WTC11 (cell line): ENCODE results near the gene CD4. TPM values are rescaled to one million over a fixed set of nuclear protein-coding genes. Genes with fewer than 3 reads are reported as not detected.

Experiments used
- ATF1 ChIP-seq: sonication (generic); formaldehyde crosslinking; IDR thresholded peaks from 2 replicates; pipeline ENCODE4 v1.8.1; 2023; ENCODE audit warnings: mild to moderate bottlenecking, moderate library complexity, missing genetic modification reagents
- CBFB ChIP-seq: sonication (generic); formaldehyde crosslinking; IDR thresholded peaks from 2 replicates; pipeline ENCODE4 v1.8.1; 2022; ENCODE audit warnings: mild to moderate bottlenecking, low read depth, missing genetic modification reagents
- EMX1 ChIP-seq: fragments of 250-450 bp; sonication (Bioruptor Pico); IDR thresholded peaks from 2 replicates; pipeline ENCODE4 v1.8.0; 2021; ENCODE audit warnings: mild to moderate bottlenecking
- ESRRA ChIP-seq: sonication (generic); formaldehyde crosslinking; IDR thresholded peaks from 2 replicates; pipeline ENCODE4 v1.8.1; 2022; ENCODE audit warnings: mild to moderate bottlenecking, missing genetic modification reagents, borderline replicate concordance
- FOXK1 ChIP-seq: sonication (generic); formaldehyde crosslinking; IDR thresholded peaks from 2 replicates; pipeline ENCODE4 v1.8.0; 2022; ENCODE audit warnings: mild to moderate bottlenecking, moderate library complexity, missing genetic modification reagents
- FOXP1 ChIP-seq: sonication (generic); formaldehyde crosslinking; IDR thresholded peaks from 2 replicates; pipeline ENCODE4 v1.8.0; 2022; ENCODE audit warnings: missing genetic modification reagents, mild to moderate bottlenecking, moderate library complexity, borderline replicate concordance
- JUN ChIP-seq: sonication (generic); formaldehyde crosslinking; IDR thresholded peaks from 2 replicates; pipeline ENCODE4 v1.8.0; 2023; ENCODE audit warnings: mild to moderate bottlenecking, missing genetic modification reagents
- MYBL2 ChIP-seq: sonication (generic); formaldehyde crosslinking; IDR thresholded peaks from 2 replicates; pipeline ENCODE4 v1.8.1; 2023; ENCODE audit warnings: mild to moderate bottlenecking, moderate library complexity, missing genetic modification reagents
- NFE2L1 ChIP-seq: sonication (generic); formaldehyde crosslinking; IDR thresholded peaks from 2 replicates; pipeline ENCODE4 v1.8.1; 2023; ENCODE audit warnings: missing genetic modification reagents
- NR1H2 ChIP-seq: sonication (generic); formaldehyde crosslinking; IDR thresholded peaks from 2 replicates; pipeline ENCODE4 v1.9.0; 2021; ENCODE audit warnings: mild to moderate bottlenecking, moderate library complexity, missing genetic modification reagents
- NR3C1 ChIP-seq: sonication (generic); formaldehyde crosslinking; conservative IDR thresholded peaks from 2 replicates; pipeline ENCODE4 v1.8.1; 2023; ENCODE audit warnings: low read depth, mild to moderate bottlenecking, missing genetic modification reagents
- OVOL2 ChIP-seq: fragments of 250-450 bp; sonication (Bioruptor Pico); IDR thresholded peaks from 2 replicates; pipeline ENCODE4 v1.9.0; 2021; ENCODE audit warnings: mild to moderate bottlenecking, borderline replicate concordance
- RELA ChIP-seq: sonication (generic); formaldehyde crosslinking; IDR thresholded peaks from 2 replicates; pipeline ENCODE4 v1.8.1; 2022; ENCODE audit warnings: missing genetic modification reagents, mild to moderate bottlenecking, borderline replicate concordance
- SMAD3 ChIP-seq: sonication (generic); formaldehyde crosslinking; IDR thresholded peaks from 2 replicates; pipeline ENCODE4 v1.8.0; 2022; ENCODE audit warnings: missing genetic modification reagents, mild to moderate bottlenecking, borderline replicate concordance
- SMAD4 ChIP-seq: sonication (generic); formaldehyde crosslinking; IDR thresholded peaks from 2 replicates; pipeline ENCODE4 v1.8.0; 2022; ENCODE audit warnings: mild to moderate bottlenecking, missing genetic modification reagents
- SOX15 ChIP-seq: fragments of 250-450 bp; sonication (Bioruptor Pico); IDR thresholded peaks from 2 replicates; pipeline ENCODE4 v1.9.0; 2021; ENCODE audit warnings: mild to moderate bottlenecking
- TEAD1 ChIP-seq: sonication (generic); formaldehyde crosslinking; IDR thresholded peaks from 2 replicates; pipeline ENCODE4 v1.8.0; 2022; ENCODE audit warnings: mild to moderate bottlenecking, missing genetic modification reagents
- ZNF138 ChIP-seq: sonication (generic); formaldehyde crosslinking; conservative IDR thresholded peaks from 2 replicates; pipeline ENCODE4 v1.8.1; 2022; ENCODE audit warnings: mild to moderate bottlenecking, moderate library complexity, missing genetic modification reagents
- ZNF396 ChIP-seq: fragments of 250-450 bp; sonication (Bioruptor Pico); IDR thresholded peaks from 2 replicates; pipeline ENCODE4 v1.8.0; 2021; ENCODE audit warnings: mild to moderate bottlenecking, moderate library complexity, borderline replicate concordance
- total RNA-seq: library from RNA; stranded (reverse); gene quantifications from 3 replicates; pipeline ENCODE4 v1.2.3, GENCODE V29; 2021
- TF ChIP-seq, protein P1 (sequence below): sonication (generic); formaldehyde crosslinking; IDR thresholded peaks from 2 replicates; pipeline ENCODE4 v1.8.1; 2022; ENCODE audit warnings: mild to moderate bottlenecking, missing genetic modification reagents, moderate library complexity, borderline replicate concordance
- TF ChIP-seq, protein P2 (sequence below): fragments of 250-450 bp; sonication (Bioruptor Pico); conservative IDR thresholded peaks from 2 replicates; pipeline ENCODE4 v1.9.0; 2021; ENCODE audit warnings: mild to moderate bottlenecking
- TF ChIP-seq, protein P3 (sequence below): sonication (generic); formaldehyde crosslinking; IDR thresholded peaks from 2 replicates; pipeline ENCODE4 v1.8.1; 2022; ENCODE audit warnings: low read depth, mild to moderate bottlenecking, moderate library complexity, missing genetic modification reagents, borderline replicate concordance
- TF ChIP-seq, protein P4 (sequence below): sonication (generic); formaldehyde crosslinking; IDR thresholded peaks from 2 replicates; pipeline ENCODE4 v1.8.0; 2022; ENCODE audit warnings: mild to moderate bottlenecking, missing genetic modification reagents
- TF ChIP-seq, protein P5 (sequence below): sonication (generic); formaldehyde crosslinking; IDR thresholded peaks from 2 replicates; pipeline ENCODE4 v1.8.1; 2023; ENCODE audit warnings: mild to moderate bottlenecking, moderate library complexity, missing genetic modification reagents
- TF ChIP-seq, protein P6 (sequence below): sonication (generic); formaldehyde crosslinking; IDR thresholded peaks from 2 replicates; pipeline ENCODE4 v1.8.0; 2022; ENCODE audit warnings: mild to moderate bottlenecking, missing genetic modification reagents
- TF ChIP-seq, protein P7 (sequence below): sonication (generic); formaldehyde crosslinking; IDR thresholded peaks from 2 replicates; pipeline ENCODE4 v1.8.0; 2022; ENCODE audit warnings: mild to moderate bottlenecking, missing genetic modification reagents
- TF ChIP-seq, protein P8 (sequence below): sonication (generic); formaldehyde crosslinking; IDR thresholded peaks from 2 replicates; pipeline ENCODE4 v1.8.1; 2023; ENCODE audit warnings: mild to moderate bottlenecking, missing genetic modification reagents

CD4 gene
- total RNA-seq, 1 experiment from 2014 or later = 2.5 TPM

DNA sequence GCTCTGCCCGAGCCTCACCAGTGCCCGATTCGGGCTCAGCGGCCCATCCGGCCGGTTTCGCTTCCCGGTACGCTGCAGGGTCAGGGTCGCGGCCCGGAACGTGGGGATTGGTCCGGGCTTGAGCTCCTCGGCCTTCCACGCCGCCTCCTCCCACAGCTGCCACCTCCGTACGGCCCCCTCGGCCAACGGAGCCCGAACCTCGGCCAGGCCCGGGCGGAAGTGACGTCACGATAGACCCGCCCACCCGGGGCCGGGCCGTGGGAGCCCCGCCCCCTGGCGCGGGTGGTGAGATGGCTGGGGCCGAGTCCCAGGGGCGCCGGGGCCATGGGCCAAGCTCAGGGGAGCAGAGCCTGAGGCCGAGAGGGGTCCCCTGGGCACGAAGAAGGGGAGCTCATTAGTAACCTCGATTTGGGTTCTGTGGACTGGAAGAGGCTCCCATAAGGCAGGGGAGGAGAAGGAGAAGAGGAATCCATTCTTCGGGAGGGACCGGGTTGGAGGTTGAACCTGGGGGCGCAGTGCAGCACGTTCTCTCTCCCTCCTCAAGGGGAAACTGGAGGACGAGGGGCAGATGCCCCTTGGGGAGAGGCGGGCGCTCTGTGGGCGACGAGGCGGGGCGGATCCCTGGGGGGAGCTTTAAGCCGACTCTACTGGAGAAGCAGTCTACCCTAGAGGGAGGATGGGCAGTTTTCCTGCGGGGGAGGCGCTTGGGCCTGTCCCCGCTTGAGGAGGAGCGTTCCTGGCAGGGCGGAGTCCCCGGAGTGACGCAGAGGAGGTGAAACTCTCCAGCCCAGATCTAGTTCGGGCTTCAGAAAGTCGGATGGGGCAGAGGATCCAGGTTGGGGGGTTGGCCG is 36.2 kb upstream of the CD4 start, which contains the start of gene MLF2 (continued):
- TF ChIP-seq, protein P1, sequence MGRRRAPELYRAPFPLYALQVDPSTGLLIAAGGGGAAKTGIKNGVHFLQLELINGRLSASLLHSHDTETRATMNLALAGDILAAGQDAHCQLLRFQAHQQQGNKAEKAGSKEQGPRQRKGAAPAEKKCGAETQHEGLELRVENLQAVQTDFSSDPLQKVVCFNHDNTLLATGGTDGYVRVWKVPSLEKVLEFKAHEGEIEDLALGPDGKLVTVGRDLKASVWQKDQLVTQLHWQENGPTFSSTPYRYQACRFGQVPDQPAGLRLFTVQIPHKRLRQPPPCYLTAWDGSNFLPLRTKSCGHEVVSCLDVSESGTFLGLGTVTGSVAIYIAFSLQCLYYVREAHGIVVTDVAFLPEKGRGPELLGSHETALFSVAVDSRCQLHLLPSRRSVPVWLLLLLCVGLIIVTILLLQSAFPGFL (CRISPR knock-in tag) = no peak
- TF ChIP-seq FOXK1 = peak; percentile 73; the same call in 1 of the 2 replicates
- no peak for TF ChIP-seq NR1H2 (CRISPR knock-in tag)
- no peak; the same call in none of the 2 replicates for TF ChIP-seq TEAD1 (CRISPR knock-in tag)
- peak; percentile 87 for TF ChIP-seq RELA (CRISPR knock-in tag)
- TF ChIP-seq SMAD3 (CRISPR knock-in tag) = 0 out of 2 replicates have a peak, but pooled peaks have one; percentile 6
- 0 out of 2 replicates have a peak, but pooled peaks have one; percentile 53 for TF ChIP-seq FOXP1 (CRISPR knock-in tag)
- TF ChIP-seq EMX1 (CRISPR knock-in tag) = no peak
- TF ChIP-seq NR3C1 (CRISPR knock-in tag) = 0 out of 2 replicates have a peak, but pooled peaks have one; percentile 5
- TF ChIP-seq, protein P2, sequence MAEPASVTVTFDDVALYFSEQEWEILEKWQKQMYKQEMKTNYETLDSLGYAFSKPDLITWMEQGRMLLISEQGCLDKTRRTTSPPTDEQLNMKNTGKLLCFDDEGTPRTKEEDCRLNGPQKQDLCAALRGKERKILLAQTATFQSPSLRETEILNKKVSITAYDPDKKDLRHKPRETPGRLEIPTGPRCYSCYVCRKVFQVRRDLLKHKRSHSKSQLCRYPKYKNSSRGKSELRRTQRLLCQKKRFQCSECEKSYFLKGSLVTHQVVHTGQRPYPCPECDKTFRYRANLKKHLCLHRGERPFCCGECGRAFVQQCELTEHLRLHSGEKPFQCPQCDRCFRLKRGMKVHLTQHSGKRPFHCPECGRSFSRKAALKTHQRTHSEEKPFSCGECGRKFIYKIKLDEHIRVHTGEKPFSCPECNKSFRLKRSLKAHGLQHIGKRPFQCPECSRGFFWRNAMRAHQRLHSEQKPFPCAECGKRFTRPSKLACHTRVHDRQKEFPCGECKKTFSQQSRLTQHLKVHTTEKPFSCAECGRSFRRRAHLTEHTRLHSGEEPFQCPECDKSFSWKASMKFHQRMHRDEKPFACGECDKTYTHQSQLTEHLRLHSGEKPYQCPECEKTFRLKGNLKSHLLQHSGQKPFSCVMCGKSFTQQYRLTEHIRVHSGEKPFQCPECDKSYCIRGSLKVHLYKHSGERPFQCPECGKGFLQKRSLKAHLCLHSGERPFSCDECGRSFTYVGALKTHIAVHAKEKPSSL (CRISPR knock-in tag) = no peak
- TF ChIP-seq, protein P3, sequence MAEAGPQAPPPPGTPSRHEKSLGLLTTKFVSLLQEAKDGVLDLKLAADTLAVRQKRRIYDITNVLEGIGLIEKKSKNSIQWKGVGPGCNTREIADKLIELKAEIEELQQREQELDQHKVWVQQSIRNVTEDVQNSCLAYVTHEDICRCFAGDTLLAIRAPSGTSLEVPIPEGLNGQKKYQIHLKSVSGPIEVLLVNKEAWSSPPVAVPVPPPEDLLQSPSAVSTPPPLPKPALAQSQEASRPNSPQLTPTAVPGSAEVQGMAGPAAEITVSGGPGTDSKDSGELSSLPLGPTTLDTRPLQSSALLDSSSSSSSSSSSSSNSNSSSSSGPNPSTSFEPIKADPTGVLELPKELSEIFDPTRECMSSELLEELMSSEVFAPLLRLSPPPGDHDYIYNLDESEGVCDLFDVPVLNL (CRISPR knock-in tag) = no peak
- TF ChIP-seq, protein P4, sequence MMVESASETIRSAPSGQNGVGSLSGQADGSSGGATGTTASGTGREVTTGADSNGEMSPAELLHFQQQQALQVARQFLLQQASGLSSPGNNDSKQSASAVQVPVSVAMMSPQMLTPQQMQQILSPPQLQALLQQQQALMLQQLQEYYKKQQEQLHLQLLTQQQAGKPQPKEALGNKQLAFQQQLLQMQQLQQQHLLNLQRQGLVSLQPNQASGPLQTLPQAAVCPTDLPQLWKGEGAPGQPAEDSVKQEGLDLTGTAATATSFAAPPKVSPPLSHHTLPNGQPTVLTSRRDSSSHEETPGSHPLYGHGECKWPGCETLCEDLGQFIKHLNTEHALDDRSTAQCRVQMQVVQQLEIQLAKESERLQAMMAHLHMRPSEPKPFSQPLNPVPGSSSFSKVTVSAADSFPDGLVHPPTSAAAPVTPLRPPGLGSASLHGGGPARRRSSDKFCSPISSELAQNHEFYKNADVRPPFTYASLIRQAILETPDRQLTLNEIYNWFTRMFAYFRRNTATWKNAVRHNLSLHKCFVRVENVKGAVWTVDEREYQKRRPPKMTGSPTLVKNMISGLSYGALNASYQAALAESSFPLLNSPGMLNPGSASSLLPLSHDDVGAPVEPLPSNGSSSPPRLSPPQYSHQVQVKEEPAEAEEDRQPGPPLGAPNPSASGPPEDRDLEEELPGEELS (CRISPR knock-in tag) = peak; percentile 87
- no peak for TF ChIP-seq ZNF138 (CRISPR knock-in tag)
- TF ChIP-seq, protein P5, sequence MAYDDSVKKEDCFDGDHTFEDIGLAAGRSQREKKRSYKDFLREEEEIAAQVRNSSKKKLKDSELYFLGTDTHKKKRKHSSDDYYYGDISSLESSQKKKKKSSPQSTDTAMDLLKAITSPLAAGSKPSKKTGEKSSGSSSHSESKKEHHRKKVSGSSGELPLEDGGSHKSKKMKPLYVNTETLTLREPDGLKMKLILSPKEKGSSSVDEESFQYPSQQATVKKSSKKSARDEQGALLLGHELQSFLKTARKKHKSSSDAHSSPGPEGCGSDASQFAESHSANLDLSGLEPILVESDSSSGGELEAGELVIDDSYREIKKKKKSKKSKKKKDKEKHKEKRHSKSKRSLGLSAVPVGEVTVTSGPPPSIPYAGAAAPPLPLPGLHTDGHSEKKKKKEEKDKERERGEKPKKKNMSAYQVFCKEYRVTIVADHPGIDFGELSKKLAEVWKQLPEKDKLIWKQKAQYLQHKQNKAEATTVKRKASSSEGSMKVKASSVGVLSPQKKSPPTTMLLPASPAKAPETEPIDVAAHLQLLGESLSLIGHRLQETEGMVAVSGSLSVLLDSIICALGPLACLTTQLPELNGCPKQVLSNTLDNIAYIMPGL (CRISPR knock-in tag) = peak; percentile 88
- peak; percentile 73 for TF ChIP-seq MYBL2 (CRISPR knock-in tag)
- no peak for TF ChIP-seq CBFB
- TF ChIP-seq, protein P6, sequence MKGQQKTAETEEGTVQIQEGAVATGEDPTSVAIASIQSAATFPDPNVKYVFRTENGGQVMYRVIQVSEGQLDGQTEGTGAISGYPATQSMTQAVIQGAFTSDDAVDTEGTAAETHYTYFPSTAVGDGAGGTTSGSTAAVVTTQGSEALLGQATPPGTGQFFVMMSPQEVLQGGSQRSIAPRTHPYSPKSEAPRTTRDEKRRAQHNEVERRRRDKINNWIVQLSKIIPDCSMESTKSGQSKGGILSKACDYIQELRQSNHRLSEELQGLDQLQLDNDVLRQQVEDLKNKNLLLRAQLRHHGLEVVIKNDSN (CRISPR knock-in tag) = no peak
- TF ChIP-seq JUN (CRISPR knock-in tag) = no peak
- TF ChIP-seq ZNF396 (CRISPR knock-in tag) = no peak
- TF ChIP-seq, protein P7, sequence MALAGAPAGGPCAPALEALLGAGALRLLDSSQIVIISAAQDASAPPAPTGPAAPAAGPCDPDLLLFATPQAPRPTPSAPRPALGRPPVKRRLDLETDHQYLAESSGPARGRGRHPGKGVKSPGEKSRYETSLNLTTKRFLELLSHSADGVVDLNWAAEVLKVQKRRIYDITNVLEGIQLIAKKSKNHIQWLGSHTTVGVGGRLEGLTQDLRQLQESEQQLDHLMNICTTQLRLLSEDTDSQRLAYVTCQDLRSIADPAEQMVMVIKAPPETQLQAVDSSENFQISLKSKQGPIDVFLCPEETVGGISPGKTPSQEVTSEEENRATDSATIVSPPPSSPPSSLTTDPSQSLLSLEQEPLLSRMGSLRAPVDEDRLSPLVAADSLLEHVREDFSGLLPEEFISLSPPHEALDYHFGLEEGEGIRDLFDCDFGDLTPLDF = no peak
- peak; percentile 66; the same call in 1 of the 2 replicates for TF ChIP-seq ESRRA (CRISPR knock-in tag)
- TF ChIP-seq, protein P8, sequence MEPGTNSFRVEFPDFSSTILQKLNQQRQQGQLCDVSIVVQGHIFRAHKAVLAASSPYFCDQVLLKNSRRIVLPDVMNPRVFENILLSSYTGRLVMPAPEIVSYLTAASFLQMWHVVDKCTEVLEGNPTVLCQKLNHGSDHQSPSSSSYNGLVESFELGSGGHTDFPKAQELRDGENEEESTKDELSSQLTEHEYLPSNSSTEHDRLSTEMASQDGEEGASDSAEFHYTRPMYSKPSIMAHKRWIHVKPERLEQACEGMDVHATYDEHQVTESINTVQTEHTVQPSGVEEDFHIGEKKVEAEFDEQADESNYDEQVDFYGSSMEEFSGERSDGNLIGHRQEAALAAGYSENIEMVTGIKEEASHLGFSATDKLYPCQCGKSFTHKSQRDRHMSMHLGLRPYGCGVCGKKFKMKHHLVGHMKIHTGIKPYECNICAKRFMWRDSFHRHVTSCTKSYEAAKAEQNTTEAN (CRISPR knock-in tag) = peak; percentile 52; the same call in 1 of the 2 replicates
- no peak for TF ChIP-seq SOX15 (CRISPR knock-in tag)
- no peak for TF ChIP-seq NFE2L1 (CRISPR knock-in tag)
- no peak for TF ChIP-seq SMAD4 (CRISPR knock-in tag)
- no peak for TF ChIP-seq OVOL2 (CRISPR knock-in tag)
- no peak for TF ChIP-seq ATF1
